GM18909 (cell line): Measurements from ENCODE around the gene SYT8.

ENCODE experiments used
- ATAC-seq: cut with Tn5 transposase; IDR thresholded peaks from one replicate; pipeline ENCODE4 v1.9.1; 2021; ENCODE audit warnings: mild to moderate bottlenecking; ENCODE audit not compliant: unreplicated experiment, poor library complexity

SYT8 gene

DNA sequence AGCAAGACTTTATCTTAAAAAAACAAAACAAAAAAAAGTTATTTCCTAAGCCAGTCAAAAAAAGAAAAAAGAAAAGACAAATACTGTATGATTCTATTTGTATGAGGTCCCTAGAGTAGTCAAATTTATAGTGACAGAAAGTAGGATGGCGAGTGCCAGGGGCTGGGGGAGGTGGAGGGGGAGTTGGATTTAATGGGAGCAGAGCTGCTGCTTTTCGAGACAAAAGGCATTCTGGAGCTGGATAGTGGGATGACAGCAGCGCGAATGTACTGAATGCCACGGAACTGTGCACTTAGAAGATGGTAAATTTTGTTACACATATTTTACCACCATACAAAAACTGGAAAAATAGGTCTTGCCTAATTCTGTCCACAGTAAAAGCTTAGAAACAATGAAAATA, 17.8 kb upstream of the SYT8 start:
- ATAC-seq: no peak

DNA sequence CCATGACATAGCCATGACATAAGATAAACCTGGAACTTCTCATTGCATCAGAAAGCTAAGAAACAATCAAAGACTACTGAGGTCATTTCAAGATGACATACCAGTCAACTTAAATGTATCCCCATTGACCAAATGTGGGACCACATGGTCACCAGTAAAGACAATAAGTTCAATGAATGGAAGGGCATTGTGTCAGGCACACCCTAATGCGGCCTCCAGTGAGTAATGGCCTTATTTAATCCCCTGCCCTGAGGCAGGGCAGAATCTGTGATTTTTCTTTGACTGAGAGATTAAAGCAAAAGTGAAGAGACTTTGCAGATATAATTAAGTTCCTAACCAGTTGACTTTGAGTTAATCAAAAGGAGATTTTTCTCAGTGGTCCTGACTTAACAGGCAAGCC, 17.3 kb upstream of the SYT8 start:
- no peak for ATAC-seq

DNA sequence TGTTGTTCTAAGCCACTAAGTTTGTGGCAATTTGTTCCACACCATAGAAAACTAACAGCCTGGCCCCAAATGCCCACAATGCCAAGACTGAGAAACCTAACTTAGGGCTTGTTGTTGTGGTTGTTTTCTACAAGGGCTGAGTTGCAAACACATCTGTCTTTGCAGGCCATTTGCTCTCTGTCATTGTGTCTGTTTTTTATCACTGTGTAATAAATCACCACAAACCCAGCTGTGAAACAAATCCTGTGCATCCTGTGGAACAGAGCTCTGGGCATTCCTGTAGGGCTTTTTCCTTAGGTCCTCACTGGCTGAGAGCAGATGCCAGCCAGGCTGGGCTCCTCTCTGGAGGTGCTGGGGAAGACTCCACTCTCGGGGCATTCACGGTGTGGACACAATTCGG, 15.7 kb upstream of the SYT8 start:
- ATAC-seq: no peak

DNA sequence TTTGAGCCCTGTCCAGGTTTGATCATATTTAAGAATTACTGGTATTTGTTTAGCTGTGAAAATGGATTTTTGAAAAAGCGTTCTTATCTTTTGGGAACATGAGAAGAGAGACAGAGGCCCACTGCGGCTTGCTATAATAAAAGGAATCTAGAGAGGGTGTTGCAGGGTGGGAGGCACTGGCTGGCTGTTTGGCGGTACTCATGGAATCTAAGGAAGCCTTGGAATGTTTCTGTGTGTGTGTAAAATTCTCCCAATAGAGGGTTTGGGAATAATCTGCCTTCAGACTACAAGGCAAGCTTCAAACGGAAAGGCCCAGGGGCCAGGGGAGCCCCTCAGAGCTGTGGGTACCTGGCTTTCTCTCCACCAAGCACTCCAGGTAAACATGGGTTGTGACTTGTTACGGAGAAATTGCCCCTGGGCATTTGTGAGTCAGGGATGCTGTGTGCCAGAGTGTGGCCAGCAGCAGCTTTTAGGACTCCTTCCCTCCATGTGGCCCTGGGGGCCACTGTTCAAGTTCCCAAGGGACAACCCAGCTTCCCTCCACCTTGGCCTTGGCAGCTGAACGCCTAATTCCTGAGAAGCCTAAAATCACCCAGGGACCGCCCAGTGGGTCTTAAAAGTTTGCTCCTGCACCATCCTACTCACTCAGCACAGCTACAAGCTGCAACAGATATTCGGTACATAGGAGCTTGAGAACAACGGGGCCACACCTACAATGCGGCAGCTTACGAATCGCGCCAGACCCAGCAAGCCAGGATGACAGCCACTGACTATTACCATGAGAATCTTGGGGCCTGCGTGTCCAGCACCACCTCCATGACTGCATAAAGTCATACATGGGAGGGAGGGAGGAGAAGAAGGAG, 14.1 kb upstream of the SYT8 start:
- ATAC-seq: no peak

DNA sequence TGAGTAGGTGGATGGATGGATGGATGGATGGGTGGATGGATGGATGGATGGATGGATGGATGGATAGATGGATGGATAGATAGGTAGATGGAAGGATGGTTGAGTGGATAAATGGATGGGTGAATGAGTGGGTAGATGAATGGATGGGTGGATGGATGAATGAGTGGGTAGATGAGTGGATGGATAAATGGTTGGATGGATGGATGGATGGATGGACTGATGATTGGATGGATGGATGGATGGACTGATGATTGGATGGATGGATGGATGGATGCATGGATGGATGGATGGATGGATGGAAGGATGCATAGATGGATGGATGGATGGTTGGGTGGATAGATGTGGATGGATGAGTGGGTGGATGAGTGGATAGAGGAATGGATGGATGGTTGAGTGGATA, 13.2 kb upstream of the SYT8 start:
- ATAC-seq: no peak

DNA sequence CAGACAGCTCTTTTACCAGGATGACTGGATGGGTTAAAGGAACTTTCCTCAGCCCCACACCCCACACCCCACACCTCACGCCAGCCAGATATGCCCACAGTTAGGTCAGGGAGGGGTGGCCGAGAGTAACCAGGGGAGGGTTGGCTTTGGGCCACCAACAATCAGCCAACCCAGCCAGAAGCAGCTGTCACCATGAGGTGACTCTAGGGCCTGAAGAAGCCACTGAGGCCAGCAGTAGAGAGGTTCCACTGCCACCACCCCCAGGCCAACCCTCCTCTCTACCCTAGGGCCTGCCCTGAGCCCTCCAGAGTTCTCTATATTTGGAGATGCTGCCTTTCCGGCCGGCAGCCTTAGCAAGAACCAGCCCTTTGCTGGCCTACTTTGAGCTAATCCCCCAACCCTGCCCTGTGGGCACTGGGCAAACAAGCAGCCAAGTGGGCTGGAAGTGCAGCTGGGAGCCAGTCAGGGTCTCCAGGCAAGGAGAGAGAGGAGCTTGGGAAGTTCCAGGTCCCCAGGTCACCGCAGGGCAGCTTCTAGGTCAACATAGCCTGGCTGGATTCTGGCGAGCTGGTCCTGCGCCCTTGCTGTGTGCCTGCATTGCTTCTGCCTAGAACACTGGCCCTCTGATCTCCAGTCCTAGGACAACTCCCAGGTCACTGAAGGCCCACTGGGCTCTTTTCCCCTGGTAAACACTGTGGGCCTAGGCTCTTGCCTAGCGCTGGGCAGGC, 12.0 kb upstream of the SYT8 start:
- no peak for ATAC-seq

DNA sequence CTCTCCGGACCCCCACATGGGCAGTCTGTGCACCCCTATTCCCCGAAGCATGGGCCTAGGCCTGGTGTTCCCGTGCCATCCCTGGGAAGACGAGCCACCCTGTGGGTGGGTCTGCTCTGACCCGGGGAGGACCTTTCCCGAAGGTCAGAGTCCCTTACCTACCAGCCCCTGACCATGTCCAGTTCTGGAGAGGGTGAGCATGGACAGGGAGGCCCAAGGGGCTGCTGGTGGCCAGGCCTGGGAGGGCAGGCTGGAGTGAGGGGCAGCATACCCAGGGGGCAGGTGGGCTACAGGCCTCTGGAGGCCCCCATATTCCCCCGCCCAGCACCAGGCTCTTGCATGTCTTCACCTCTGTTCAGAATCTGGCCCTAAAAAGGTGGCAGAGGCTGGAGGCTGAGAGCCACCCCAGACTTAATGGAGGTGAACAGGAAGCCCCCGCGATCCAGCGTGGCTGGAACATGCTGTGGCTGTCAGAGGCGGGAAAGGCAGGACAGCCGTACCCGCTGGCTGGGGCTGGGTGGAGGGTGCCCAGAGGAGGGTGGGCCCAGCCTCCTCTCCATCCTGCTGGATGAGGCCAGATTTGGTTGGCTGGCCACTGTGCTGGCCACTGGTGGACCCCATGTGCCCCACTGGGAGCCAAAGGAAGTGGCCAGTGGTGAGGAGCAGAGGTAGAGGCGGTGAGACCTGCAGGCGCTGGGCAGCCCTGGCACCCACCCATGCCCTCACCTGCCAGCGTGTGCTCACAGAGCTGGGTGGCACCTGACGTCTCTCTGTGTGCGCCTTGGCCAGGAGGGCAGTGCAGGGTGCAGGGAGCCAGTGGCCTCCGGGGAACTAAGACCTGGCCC, 11.2 kb upstream of the SYT8 start:
- no peak for ATAC-seq

DNA sequence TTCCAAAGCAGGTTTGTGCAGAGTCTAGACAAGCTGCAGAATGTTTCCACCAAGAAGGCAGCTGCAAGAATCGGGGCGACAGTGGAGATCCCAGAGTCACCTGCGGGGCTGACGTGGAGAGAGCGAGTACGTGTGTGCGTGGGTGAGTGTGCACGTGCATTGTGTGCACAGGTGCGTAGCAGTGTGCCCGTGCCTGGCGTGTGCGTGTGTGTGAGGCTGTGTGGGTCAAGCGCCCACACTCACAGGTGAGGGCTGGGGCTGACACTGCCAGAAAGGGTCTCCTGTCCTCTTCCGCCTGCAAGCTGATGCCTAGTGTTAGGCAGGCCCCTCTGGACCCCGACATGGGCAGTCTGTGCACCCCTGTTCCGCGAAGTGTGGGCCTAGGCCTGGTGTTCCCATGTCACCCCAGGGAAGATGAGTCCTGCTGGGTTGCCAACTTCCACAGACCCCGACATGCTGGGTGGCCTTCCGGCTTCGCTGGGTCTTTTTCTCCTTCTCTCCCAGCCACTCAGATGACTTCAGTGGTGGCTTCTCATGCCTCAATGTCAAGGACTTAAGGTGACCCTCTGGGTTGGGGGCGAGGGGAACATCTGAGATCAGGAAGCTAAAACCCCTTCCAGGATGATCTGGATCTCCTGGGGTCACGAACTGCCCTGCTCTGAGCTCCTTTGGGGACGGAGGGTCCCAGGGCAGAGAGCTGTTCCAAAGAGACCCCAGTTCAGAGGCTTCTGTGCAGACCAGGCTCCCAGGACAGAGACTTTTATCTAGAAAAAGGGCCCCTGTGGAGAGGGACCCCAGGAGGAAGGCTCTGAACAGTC, 10.4 kb upstream of the SYT8 start:
- no peak for ATAC-seq

DNA sequence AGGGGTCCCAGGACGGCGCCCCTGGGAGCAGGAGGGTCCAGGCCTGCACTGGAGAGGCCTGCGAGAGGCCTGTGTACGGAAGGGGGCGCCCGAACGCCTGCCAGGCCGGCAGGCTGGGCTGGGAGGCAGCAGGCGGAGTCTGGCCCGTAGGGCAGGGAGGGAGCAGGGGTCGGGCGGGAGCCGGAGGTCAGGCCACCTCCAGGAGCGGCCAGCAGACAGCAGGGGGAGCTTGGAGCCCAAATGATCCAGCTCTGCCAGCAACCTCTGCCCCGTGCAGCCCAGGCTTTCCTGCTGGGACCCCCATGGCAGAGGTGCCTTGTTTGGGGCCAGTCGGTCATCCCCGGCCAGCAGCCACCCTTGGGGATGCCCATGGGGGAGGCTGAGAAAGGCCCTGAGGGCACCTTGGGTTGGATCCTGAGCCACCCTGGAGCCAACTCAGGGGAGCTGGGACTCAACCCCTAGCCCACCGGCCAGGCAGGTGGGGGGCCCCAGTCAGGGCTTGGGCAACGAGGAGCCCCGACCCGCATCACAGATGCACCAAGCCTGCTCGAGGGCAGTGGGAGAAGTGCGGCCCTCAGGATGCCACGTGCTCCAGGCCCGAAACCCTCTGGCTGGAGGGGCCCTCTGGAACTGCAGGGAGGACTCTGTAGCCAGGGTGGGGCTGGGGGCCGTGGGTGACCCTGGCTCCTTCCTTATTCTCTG, 9.6 kb upstream of the SYT8 start:
- ATAC-seq: no peak

DNA sequence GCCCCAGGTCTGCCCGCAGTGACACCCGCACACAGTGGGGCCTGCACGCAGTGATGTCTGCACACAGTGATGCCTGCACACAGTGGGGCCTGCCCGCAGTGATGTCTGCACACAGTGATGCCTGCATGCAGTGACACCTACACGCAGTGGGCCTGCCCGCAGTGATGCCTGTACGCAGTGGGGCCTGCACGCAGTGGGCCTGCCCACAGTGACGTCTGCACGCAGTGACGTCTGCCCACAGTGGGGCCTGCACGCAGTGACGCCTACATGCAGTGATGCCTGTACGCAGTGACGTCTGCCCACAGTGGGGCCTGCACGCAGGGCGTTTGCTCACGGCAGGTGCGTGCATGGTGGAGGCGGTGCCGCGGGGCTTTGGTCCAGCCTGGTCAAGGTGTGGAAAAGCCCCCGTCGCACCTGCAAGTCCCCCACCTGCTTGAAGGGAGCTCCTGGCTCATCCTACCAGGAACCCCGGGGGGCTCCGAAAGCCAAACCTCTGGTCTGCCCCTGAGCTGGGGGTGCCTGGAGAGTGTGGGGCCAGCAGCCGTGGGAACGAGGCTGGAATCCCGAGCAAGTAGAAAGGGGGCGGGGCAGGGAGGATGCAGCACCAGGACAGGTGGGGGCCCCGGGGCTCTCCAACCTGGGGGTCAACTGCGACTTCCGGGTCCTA, 8.9 kb upstream of the SYT8 start:
- ATAC-seq: no peak

DNA sequence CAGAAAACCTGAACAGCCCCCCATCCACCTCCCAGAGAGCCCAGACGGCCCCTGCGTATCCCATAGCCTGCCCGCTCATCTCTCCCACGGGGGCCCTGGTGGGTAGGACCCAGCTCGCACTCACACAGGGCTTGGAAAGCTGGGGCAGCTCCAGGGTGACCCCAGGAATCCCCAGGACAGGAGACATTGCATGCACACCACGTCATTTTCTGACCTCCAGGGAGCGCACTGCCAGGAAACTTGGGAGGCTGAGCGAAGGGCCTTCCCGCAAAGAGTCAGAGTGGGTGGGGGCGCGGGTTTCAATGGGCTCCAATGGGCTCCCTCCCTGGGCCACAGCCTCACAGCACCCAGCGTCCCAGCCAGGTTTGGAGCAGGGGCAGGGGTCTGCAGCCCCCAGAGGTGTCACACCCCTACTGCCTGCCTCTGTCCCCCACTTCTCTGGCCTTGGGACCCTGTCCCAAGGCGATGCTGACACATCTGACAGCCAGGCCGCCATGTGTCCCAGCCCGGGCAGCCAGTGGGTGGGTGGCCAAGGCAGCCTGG, 8.2 kb upstream of the SYT8 start:
- no peak for ATAC-seq

DNA sequence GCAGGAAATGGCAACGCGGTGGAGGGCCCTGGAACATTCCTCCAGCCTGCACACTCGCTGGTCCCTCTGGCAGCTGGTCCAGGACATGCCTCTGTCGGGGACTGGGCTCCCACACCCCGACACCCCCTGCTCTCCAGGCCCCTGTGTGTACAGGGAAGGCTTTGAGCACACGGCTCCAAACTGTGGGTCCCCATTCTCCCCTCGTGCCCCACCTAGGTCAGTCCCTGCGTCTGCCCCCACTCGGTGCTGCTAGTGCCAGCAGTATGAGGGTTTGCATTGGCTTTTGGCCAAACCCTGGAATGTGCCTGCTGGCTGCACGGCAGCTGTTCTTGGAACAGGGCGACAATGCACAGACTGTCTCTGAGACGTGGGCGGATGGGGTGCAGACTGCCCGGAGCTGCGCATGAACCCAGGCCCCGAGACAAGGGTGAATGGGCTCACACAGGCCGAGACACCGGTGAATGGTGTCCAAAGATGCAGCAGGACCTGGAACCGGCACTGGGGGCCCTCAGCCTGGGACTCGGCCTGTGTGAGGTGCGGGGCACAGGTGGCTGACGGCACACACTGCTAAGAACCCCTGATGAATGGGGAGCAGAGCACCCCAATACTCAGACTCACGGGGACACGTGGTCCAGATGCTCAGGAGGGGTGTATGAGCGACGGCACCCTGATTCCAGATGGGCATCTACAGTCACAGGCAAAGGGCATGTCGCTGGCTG, 7.5 kb upstream of the SYT8 start:
- ATAC-seq: no peak

DNA sequence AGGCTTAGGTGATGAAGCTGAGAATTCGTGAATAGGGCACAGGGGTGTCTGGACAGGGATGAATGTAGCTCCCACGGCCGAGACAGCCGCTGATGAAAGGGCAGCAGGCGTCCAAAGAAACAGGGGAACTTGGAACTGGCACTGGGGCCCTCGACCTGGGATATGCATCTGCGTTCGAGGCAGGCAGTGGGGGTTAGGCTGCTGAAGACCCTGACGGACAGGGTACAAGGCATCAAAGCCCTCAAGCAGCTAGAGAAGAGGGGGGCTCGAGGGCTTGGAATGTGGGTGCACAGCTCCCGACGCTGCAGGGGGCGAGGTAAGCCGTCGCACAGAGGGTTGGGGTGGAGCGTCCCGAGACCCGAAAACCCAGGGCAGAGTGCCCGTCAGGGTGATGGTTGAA, 6.9 kb upstream of the SYT8 start:
- no peak for ATAC-seq

DNA sequence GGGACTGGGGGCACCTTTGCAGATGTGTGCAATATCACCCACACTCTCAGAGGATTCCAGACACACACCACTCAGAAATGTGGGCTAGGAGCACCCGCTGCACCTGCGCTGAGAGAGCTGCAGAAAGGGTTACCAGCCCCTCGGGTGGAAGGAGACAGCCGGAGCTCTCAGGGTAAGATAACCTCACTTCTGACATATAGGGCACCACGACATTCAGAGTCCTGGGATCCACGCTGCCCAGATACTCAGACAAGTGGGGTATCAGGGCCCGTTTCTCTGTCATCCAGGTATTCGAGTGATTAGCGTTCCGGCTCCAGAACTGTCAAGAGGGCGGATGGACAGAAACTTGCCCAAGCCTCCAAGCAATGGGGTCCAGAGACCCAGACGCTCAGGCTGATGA, 6.2 kb upstream of the SYT8 start:
- no peak for ATAC-seq

DNA sequence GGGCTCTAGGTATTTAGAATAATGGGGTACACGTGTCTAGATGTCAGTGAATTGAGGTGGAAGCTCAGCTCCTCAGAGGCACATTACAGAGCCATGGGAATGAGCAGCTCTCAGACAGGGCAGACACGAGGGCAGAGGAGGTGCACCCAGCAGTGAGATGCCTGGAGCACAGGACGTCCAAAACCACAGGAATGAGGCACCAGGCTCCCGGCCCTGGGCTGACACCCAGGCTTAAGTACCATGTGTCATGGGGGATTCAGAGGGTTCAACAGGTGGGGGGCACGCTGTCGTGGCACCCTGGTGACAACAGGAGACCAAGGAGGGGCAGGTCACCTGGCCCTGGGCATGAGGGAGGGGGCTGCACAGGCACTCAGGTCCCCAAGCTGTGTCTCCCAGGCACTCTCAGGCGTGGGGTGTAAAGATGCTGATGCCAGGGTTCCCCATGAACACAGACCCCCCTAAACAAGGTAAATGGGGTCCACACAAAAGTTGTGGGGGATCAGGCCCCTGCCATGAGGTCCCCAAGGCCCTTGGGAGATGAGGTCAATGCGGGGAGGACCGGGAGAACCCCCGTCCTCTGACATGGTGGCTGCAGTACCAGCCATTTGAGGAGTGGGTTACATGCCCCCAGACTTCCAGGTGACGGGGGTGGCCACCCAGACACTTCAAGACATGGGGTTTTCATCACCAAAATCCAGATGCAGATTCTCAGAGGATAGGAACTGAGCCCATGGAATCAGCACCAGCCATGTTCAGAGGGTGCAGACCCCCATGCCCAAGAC, 5.6 kb upstream of the SYT8 start:
- no peak for ATAC-seq

DNA sequence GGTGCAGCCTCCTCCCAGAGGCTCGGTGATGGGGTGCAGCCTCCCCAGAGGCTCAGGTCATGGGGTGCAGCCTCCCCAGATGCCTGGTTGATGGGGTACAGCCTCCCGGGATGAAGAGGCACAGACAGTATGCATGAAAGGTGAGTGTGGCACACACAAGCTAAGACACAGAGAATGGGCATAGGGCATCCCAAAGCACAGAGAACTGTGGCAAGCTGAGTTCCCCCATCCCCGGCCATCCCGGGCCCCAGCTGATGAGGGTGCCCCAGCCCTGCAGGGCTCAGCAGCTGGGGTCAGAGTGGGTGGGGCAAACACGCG, 4.8 kb upstream of the SYT8 start:
- no peak for ATAC-seq
